Measurements from ENCODE around the gene CCDC102A.

The CCDC102A gene

DNA sequence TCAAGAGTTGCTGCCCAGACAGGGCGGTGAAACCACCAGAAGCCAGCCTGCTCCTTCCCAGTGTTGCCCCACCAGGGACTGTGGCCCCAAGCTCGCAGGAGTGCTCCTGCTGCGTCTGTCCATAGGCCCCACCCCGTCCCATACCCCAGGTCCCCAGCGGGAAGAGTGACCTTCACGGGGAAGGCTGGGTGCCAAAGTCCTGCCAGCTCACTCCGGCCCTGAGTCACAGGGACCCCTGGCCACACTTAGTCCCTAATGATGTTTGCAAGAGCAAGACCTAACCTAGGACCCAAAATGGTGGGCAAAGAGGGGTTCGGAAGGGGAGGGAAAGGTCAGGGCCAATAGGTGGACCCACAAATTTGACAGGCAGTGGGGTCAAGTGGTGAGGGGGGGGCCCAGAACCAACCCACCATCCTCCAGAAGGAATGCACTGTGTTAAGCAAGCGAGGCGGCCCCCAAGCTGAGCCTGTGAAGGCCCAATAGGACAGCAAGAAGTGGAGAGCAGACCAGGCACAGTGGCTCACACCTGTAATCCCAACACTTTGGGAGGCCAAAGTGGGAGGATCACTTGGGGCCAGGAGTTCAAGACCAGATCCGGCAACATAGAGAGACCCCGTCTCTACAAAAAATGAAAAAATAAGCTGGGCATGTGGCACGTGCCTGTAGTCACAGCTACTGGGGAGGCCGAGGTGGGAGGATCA lies 53.4 kb downstream of the CCDC102A start:
- no peak for TF ChIP-seq ZFX (IDR thresholded peaks at IDR 0.05)
- TF ChIP-seq, protein P1, sequence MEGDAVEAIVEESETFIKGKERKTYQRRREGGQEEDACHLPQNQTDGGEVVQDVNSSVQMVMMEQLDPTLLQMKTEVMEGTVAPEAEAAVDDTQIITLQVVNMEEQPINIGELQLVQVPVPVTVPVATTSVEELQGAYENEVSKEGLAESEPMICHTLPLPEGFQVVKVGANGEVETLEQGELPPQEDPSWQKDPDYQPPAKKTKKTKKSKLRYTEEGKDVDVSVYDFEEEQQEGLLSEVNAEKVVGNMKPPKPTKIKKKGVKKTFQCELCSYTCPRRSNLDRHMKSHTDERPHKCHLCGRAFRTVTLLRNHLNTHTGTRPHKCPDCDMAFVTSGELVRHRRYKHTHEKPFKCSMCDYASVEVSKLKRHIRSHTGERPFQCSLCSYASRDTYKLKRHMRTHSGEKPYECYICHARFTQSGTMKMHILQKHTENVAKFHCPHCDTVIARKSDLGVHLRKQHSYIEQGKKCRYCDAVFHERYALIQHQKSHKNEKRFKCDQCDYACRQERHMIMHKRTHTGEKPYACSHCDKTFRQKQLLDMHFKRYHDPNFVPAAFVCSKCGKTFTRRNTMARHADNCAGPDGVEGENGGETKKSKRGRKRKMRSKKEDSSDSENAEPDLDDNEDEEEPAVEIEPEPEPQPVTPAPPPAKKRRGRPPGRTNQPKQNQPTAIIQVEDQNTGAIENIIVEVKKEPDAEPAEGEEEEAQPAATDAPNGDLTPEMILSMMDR (conservative IDR thresholded peaks at IDR 0.05), result no peak
- no peak overlapping the region for H3K27ac ChIP-seq

DNA sequence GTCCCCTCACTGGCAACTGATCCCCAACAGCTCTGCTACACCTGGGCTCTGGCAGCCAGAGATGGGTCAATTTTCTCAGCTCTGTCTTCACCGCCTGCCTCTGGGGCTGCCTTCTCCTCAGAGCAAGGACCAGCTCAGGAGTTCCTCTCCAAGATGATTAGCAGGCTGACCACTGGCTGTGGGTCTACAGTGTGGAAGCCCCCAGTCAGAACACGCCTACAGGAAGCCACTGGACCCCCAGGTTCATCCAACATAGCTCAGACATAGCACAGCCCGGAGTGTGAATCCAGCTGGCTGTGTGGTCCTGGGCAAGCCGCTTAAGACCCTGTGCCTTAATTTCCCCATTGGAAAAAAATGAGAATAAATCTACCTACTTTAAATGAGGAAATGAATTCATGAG lies 55.0 kb downstream of the CCDC102A start:
- TF ChIP-seq ZFX (IDR thresholded peaks at IDR 0.05), result no peak
- TF ChIP-seq, protein P1 (conservative IDR thresholded peaks at IDR 0.05), result no peak
- H3K27ac ChIP-seq, result no peak overlapping the region

DNA sequence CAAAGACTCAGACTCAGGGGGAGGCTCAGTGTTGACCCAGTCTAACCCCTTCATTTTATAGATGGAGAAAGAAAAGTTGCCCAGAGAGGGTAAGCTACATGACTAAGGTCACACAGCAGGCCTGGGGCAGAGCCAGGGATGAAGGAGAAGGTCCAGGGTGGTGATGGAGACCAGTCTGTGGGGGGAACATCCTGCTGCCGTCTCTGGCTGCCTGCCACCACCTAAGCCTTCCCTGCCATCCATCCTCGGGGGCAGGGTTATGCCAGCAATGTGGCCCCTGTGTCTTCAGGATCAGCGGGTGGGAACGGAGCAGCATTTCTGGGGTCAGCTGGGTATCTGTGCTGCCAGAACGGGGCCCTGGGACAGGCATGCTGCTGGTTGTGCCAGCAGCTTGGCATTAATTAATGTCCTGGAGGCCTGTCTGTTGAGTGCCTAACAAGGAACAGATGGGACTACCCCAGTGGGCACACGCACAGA lies 55.6 kb downstream of the CCDC102A start:
- H3K27ac ChIP-seq, result no peak overlapping the region
- TF ChIP-seq ZFX (IDR thresholded peaks at IDR 0.05), result no peak
- TF ChIP-seq, protein P1 (conservative IDR thresholded peaks at IDR 0.05), result no peak

DNA sequence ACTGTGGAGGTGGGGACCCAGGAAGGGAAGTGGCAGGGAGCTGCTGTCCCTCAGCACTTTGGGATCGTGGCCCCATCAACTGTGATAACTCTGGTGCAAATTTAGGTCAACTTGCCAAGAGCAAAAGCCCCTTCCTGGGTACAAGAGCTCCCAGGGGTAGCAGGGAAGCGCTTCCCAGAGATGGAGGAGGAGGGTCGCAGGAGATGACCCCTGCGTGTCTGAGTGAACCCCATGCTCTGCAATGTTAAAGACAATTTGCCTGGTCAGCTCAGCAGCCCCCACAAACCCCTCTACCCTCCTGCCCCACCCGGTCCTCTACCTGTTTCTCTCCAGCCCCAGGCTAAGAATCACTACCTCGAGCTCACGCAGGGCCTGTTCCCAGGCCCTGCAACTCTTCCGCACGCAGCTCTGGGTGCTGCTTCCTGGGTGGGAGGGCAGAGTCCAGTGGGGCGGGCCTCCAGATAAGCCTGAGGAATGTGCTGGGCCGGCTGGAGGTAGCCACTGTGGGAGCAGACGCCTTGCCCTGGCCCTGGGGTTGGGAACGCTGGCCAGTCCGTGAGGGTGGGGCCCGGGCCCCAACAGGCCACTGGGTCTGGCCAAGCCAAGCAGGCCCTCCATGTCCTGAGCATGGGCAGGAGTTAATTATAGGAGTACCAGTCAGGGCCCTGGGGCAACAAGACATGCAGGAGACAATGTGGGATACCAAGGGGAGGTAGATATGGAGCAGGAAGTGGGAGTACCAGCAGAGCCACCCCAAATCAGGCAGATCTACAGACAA lies 56.2 kb downstream of the CCDC102A start:
- no peak overlapping the region for H3K27ac ChIP-seq
- TF ChIP-seq ZFX (IDR thresholded peaks at IDR 0.05), result no peak
- TF ChIP-seq, protein P1 (conservative IDR thresholded peaks at IDR 0.05), result no peak

DNA sequence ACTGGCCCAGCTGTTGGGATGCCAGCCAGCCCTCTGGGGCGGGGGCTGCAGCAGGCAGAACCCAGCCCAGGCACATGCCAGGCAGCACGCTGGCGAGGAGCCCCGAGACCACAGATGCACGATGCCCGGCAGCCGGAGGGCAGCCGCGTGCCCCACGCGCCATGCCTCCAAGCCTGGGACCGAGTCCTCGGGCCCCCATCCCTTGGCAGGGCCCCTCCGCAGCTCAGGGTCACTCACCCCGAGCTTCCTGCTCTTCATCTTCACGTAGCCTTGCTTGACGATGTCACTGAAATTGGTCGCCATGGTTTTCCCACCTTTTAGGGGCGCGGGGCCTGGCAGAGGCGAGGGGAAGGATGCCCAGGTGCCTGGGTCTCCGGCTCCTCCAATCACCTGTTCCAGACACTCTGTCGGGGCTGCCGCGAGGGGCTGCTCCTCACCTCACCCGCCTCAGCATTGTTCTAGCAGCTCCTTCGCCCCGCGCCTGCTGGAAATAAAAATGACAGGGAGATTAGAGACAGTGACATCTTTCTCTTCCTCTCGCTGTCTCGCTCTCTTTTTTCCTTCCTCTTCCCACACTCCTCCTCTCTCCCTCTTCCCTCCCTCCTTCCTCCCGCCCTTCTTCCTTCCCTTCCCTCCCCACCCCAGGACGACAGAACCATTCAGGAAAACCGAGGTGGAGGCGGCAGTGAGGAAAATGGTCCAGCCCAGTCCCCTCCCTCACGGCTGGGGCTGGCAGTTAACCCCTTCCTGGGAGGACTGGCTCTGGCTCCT lies 57.0 kb downstream of the CCDC102A start:
- H3K27ac ChIP-seq, result no peak overlapping the region
- no peak for TF ChIP-seq ZFX (IDR thresholded peaks at IDR 0.05)
- TF ChIP-seq, protein P1 (conservative IDR thresholded peaks at IDR 0.05), result no peak

GRCh38 chr16:57478396-57479204 lies 57.8 kb downstream of the CCDC102A start:
- TF ChIP-seq ZFX (IDR thresholded peaks at IDR 0.05), result no peak
- TF ChIP-seq, protein P1 (conservative IDR thresholded peaks at IDR 0.05), result no peak
- no peak overlapping the region for H3K27ac ChIP-seq

All from C4-2B (cell line).